Measurements from ENCODE around the gene HSF4.

DNA sequence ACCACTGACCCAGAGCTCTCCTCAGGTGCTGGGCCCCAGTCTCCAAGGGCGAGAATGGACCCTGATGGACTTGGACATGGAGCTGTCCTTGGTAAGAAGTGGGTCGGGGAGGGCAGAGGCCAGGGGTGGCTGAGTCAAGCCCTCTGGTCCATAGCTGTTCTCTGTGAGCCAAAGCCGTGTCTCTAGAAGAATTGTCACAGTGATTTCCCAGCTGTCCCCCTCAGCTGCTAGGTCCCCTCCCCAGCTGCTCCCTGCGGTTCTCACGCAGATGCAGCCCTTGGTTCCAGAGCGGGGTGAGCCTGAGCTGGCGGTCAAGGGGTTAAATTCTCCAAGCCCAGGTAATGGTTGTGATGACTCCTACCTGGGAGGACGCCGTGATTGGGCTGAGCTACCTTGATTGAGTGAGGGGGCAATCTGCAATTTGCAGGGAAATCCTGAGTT, 4.5 kb downstream of the HSF4 start:
- TF ChIP-seq, protein P1, sequence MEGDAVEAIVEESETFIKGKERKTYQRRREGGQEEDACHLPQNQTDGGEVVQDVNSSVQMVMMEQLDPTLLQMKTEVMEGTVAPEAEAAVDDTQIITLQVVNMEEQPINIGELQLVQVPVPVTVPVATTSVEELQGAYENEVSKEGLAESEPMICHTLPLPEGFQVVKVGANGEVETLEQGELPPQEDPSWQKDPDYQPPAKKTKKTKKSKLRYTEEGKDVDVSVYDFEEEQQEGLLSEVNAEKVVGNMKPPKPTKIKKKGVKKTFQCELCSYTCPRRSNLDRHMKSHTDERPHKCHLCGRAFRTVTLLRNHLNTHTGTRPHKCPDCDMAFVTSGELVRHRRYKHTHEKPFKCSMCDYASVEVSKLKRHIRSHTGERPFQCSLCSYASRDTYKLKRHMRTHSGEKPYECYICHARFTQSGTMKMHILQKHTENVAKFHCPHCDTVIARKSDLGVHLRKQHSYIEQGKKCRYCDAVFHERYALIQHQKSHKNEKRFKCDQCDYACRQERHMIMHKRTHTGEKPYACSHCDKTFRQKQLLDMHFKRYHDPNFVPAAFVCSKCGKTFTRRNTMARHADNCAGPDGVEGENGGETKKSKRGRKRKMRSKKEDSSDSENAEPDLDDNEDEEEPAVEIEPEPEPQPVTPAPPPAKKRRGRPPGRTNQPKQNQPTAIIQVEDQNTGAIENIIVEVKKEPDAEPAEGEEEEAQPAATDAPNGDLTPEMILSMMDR (IDR thresholded peaks at IDR 0.05), result no peak
- TF ChIP-seq POLR2A (IDR thresholded peaks at IDR 0.05), result no peak

Data from esophagus squamous epithelium (tissue), 4 donors.